Nephron (organoid): Measurements from ENCODE around the gene ZNF536.

Experiments
- H3K27ac Mint-ChIP-seq, 3 experiments: 2 replicates each; pipeline ENCODE4 v1.8.0; 2020; ENCODE audit warnings: mixed read lengths in 3 of 3, mild to moderate bottlenecking in 2 of 3, moderate library complexity in 1 of 3
- H3K27me3 Mint-ChIP-seq: 2 replicates; pipeline ENCODE4 v1.8.0; 2021; ENCODE audit warnings: low read depth, mild to moderate bottlenecking, moderate library complexity, mixed read lengths
- H3K36me3 Mint-ChIP-seq: 2 replicates; pipeline ENCODE4 v1.8.0; 2020; ENCODE audit warnings: low read depth, mixed read lengths
- H3K4me1 Mint-ChIP-seq: 2 replicates; pipeline ENCODE4 v1.8.0; 2020; ENCODE audit warnings: mixed read lengths
- H3K4me3 Mint-ChIP-seq, 3 experiments: 2 replicates each; pipeline ENCODE4 v1.8.0; 2020; ENCODE audit warnings: mild to moderate bottlenecking in 3 of 3, mixed read lengths in 3 of 3, moderate library complexity in 2 of 3
- H3K9me3 Mint-ChIP-seq: 2 replicates; pipeline ENCODE4 v1.8.0; 2020; ENCODE audit warnings: mixed read lengths
- CTCF ChIP-seq, 3 experiments: fragments of 200-600 bp; sonication (generic); IDR thresholded peaks; one replicate each; pipeline ENCODE4 v1.5.0; 2021; ENCODE audit warnings: antibody characterized with exemption in 3 of 3; ENCODE audit not compliant: unreplicated experiment in 3 of 3

The ZNF536 gene

GRCh38 chr19:30387311-30388115 is 15.3 kb downstream of the ZNF536 start:
- no peak overlapping the region for H3K27ac Mint-ChIP-seq
- TF ChIP-seq CTCF (IDR thresholded peaks at IDR 0.05; ENCODE audit: unreplicated experiment in 3 of 3), result no peak
- no peak overlapping the region for H3K4me3 Mint-ChIP-seq
- peaks cover 42% of the 10 kb centered on the region for H3K27me3 Mint-ChIP-seq
- H3K4me1 Mint-ChIP-seq, result peaks cover 6% of the 10 kb centered on the region
- H3K9me3 Mint-ChIP-seq, result no peaks in the 10 kb centered on the region
- no peaks in the 10 kb centered on the region for H3K36me3 Mint-ChIP-seq

GRCh38 chr19:30388327-30388726 is 16.1 kb downstream of the ZNF536 start:
- Mint-ChIP-seq H3K36me3 (no peaks in the 10 kb centered on the region), H3K4me3 (no peak overlapping the region)

GRCh38 chr19:30388819-30389218 is 16.6 kb downstream of the ZNF536 start:
- Mint-ChIP-seq H3K27ac (no peak overlapping the region), H3K9me3 (no peaks in the 10 kb centered on the region), H3K4me1 (peaks cover 6% of the 10 kb centered on the region), H3K4me3 (no peak overlapping the region), H3K36me3 (no peaks in the 10 kb centered on the region), H3K27me3 (peaks cover 43% of the 10 kb centered on the region)
- no peak for TF ChIP-seq CTCF (IDR thresholded peaks at IDR 0.05; ENCODE audit: unreplicated experiment in 3 of 3)

More at GRCh38 chr19:30388327-30388726, 16.1 kb downstream of the ZNF536 start:
- TF ChIP-seq CTCF (IDR thresholded peaks at IDR 0.05; ENCODE audit: unreplicated experiment in 3 of 3), result no peak
- no peaks in the 10 kb centered on the region for H3K9me3 Mint-ChIP-seq
- H3K4me1 Mint-ChIP-seq, result peaks cover 6% of the 10 kb centered on the region
- no peak overlapping the region for H3K27ac Mint-ChIP-seq
- H3K27me3 Mint-ChIP-seq, result peaks cover 38% of the 10 kb centered on the region

GRCh38 chr19:30390356-30390988 is 18.3 kb downstream of the ZNF536 start:
- H3K36me3 Mint-ChIP-seq, result no peaks in the 10 kb centered on the region

GRCh38 chr19:30391052-30391451 is 18.9 kb downstream of the ZNF536 start:
- Mint-ChIP-seq H3K9me3 (no peaks in the 10 kb centered on the region), H3K36me3 (no peaks in the 10 kb centered on the region), H3K4me3 (no peak overlapping the region), H3K4me1 (peaks cover 6% of the 10 kb centered on the region), H3K27me3 (peaks cover 52% of the 10 kb centered on the region), H3K27ac (no peak overlapping the region)
- no peak for TF ChIP-seq CTCF (IDR thresholded peaks at IDR 0.05; ENCODE audit: unreplicated experiment in 3 of 3)

More at GRCh38 chr19:30390356-30390988, 18.3 kb downstream of the ZNF536 start:
- no peak overlapping the region for H3K4me3 Mint-ChIP-seq
- H3K4me1 Mint-ChIP-seq, result peaks cover 6% of the 10 kb centered on the region
- H3K27me3 Mint-ChIP-seq, result peaks cover 50% of the 10 kb centered on the region
- no peak overlapping the region for H3K27ac Mint-ChIP-seq
- TF ChIP-seq CTCF (IDR thresholded peaks at IDR 0.05; ENCODE audit: unreplicated experiment in 3 of 3), result no peak
- no peaks in the 10 kb centered on the region for H3K9me3 Mint-ChIP-seq
